Ovary (tissue), 3 donors: ENCODE data around the gene LCN2.

Source experiments
- EP300 ChIP-seq: sonication (generic); formaldehyde crosslinking; IDR thresholded peaks from one replicate; pipeline ENCODE4 v1.6.1; 2017; ENCODE audit warnings: antibody characterized with exemption
- POLR2A ChIP-seq: fragments of 450-650 bp; IDR thresholded peaks from one replicate; pipeline ENCODE4 v1.6.1; 2017; ENCODE audit warnings: antibody characterized with exemption, mild to moderate bottlenecking, moderate library complexity
- TF ChIP-seq, protein P1 (sequence below), 3 donors: fragments of 450-650 bp in 2 of 3; fragments of 200-600 bp in 1 of 3; IDR thresholded peaks; one replicate each; pipeline versions ENCODE4 v1.5.1 to v1.8.0; 2016 to 2022; ENCODE audit warnings: antibody characterized with exemption in 3 of 3, mild to moderate bottlenecking in 1 of 3
- donor health status: DM: no; HTN: no; CAD: no.

GRCh38 chr9:128123451-128124080 is 25.7 kb upstream of the LCN2 start:
- TF ChIP-seq, protein P1, sequence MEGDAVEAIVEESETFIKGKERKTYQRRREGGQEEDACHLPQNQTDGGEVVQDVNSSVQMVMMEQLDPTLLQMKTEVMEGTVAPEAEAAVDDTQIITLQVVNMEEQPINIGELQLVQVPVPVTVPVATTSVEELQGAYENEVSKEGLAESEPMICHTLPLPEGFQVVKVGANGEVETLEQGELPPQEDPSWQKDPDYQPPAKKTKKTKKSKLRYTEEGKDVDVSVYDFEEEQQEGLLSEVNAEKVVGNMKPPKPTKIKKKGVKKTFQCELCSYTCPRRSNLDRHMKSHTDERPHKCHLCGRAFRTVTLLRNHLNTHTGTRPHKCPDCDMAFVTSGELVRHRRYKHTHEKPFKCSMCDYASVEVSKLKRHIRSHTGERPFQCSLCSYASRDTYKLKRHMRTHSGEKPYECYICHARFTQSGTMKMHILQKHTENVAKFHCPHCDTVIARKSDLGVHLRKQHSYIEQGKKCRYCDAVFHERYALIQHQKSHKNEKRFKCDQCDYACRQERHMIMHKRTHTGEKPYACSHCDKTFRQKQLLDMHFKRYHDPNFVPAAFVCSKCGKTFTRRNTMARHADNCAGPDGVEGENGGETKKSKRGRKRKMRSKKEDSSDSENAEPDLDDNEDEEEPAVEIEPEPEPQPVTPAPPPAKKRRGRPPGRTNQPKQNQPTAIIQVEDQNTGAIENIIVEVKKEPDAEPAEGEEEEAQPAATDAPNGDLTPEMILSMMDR (IDR thresholded peaks at IDR 0.05): no peak
- TF ChIP-seq POLR2A (no peak), EP300 (no peak)
